K562 (cell line): ENCODE measurements around the gene MYG1. TPM values are rescaled to one million over a fixed set of nuclear protein-coding genes. Genes with fewer than 3 reads are reported as not detected.

ENCODE experiments used
- ARID2 ChIP-seq: fragments of 450-650 bp; IDR thresholded peaks from 2 replicates; pipeline ENCODE4 v1.6.1; 2017; ENCODE audit warnings: antibody characterized with exemption, mild to moderate bottlenecking
- ATF3 ChIP-seq, 2 experiments: fragments of 450-650 bp in 1 of 2; sonication (generic) in 1 of 2; formaldehyde crosslinking in 1 of 2; IDR thresholded peaks in 1 of 2; conservative IDR thresholded peaks in 1 of 2; 2 replicates each; pipeline versions ENCODE4 v1.6.1 to v1.8.1; 2016 to 2023; ENCODE audit warnings: mild to moderate bottlenecking in 2 of 2, moderate library complexity in 2 of 2, inconsistent platforms in 1 of 2, missing genetic modification reagents in 1 of 2
- FOXP4 ChIP-seq: sonication (generic); formaldehyde crosslinking; IDR thresholded peaks from 2 replicates; pipeline ENCODE4 v1.8.0; 2022; ENCODE audit warnings: mild to moderate bottlenecking, missing genetic modification reagents, borderline replicate concordance
- IRF2 ChIP-seq: sonication (generic); formaldehyde crosslinking; IDR thresholded peaks from 2 replicates; pipeline ENCODE4 v1.8.1; 2022; ENCODE audit warnings: mild to moderate bottlenecking, missing genetic modification reagents
- KDM4B ChIP-seq, 2 experiments: fragments of 450-650 bp in 1 of 2; sonication (generic) in 1 of 2; IDR thresholded peaks; 2 replicates each; pipeline ENCODE4 v1.6.1; 2016 to 2017; ENCODE audit warnings: borderline replicate concordance in 2 of 2, antibody characterized with exemption in 1 of 2, low read depth in 1 of 2, mild to moderate bottlenecking in 1 of 2
- LEF1 ChIP-seq: fragments of 450-650 bp; IDR thresholded peaks from 2 replicates; pipeline ENCODE4 v1.6.1; 2016; ENCODE audit warnings: mild to moderate bottlenecking
- MAFF ChIP-seq: IDR thresholded peaks from 2 replicates; pipeline ENCODE4 v1.6.1; 2012; ENCODE audit warnings: low read length, improper control_type of control experiment
- MAX ChIP-seq: sonication (generic); formaldehyde crosslinking; IDR thresholded peaks from 2 replicates; pipeline ENCODE4 v1.9.0; 2022; ENCODE audit warnings: mild to moderate bottlenecking, missing genetic modification reagents
- MITF ChIP-seq: IDR thresholded peaks from 2 replicates; pipeline ENCODE4 v1.6.1; 2014; ENCODE audit warnings: antibody characterized with exemption
- NFXL1 ChIP-seq: fragments of 450-650 bp; formaldehyde crosslinking; IDR thresholded peaks from 2 replicates; pipeline ENCODE4 v1.4.0; 2021; ENCODE audit warnings: mild to moderate bottlenecking
- PML ChIP-seq: IDR thresholded peaks from 2 replicates; pipeline ENCODE4 v1.6.1; 2012; ENCODE audit warnings: low read length, inconsistent platforms
- POLR2B ChIP-seq: fragments of 450-650 bp; IDR thresholded peaks from 2 replicates; pipeline ENCODE4 v1.6.1; 2018; ENCODE audit warnings: low read depth; ENCODE audit not compliant: partially characterized antibody
- PTRF ChIP-seq: fragments of 450-650 bp; IDR thresholded peaks from 2 replicates; pipeline ENCODE4 v1.6.1; 2016; ENCODE audit warnings: mild to moderate bottlenecking, missing genetic modification characterization, missing compliant biosample characterization
- RAD51 ChIP-seq: fragments of 450-650 bp; IDR thresholded peaks from 2 replicates; pipeline ENCODE4 v1.7.1; 2016; ENCODE audit warnings: low read depth, mild to moderate bottlenecking, borderline replicate concordance
- RFX7 ChIP-seq: fragments of 250-450 bp; sonication (Bioruptor Pico); IDR thresholded peaks from 2 replicates; pipeline ENCODE4 v1.5.1; 2021; ENCODE audit warnings: mild to moderate bottlenecking
- STAG1 ChIP-seq: sonication (generic); formaldehyde crosslinking; IDR thresholded peaks from 2 replicates; pipeline ENCODE4 v1.5.0; 2020; ENCODE audit warnings: missing genetic modification reagents, borderline replicate concordance
- TCFL5 ChIP-seq: fragments of 250-450 bp; sonication (Bioruptor Pico); conservative IDR thresholded peaks from 2 replicates; pipeline ENCODE4 v1.6.1; 2021; ENCODE audit warnings: mild to moderate bottlenecking, moderate library complexity, matching md5 sums
- TEAD4 ChIP-seq, 2 experiments: sonication (generic) in 1 of 2; formaldehyde crosslinking in 1 of 2; IDR thresholded peaks; 2 replicates each; pipeline versions ENCODE4 v1.6.1 to v1.8.0; 2012 to 2022; ENCODE audit warnings: borderline replicate concordance in 1 of 2, inconsistent platforms in 1 of 2, low read length in 1 of 2, mild to moderate bottlenecking in 1 of 2, missing genetic modification reagents in 1 of 2
- TRIM28 ChIP-seq: fragments of 450-650 bp; IDR thresholded peaks from 2 replicates; pipeline ENCODE4 v1.6.1; 2017
- ZC3H8 ChIP-seq: fragments of 450-650 bp; IDR thresholded peaks from 2 replicates; pipeline ENCODE4 v1.6.1; 2017
- ZFX ChIP-seq: sonication (generic); formaldehyde crosslinking; IDR thresholded peaks from 2 replicates; pipeline ENCODE4 v1.8.0; 2022; ENCODE audit warnings: mild to moderate bottlenecking, missing genetic modification reagents, moderate library complexity
- ZNF232 ChIP-seq: sonication (generic); formaldehyde crosslinking; IDR thresholded peaks from 2 replicates; pipeline ENCODE4 v1.8.0; 2022; ENCODE audit warnings: mild to moderate bottlenecking, missing genetic modification reagents
- ZNF444 ChIP-seq: fragments of 250-450 bp; sonication (Bioruptor Pico); IDR thresholded peaks from 2 replicates; pipeline ENCODE4 v1.4.0; 2020; ENCODE audit warnings: mild to moderate bottlenecking, moderate library complexity
- ZNF668 ChIP-seq: fragments of 250-450 bp; sonication (Bioruptor Pico); IDR thresholded peaks from 2 replicates; pipeline ENCODE4 v1.8.0; 2022; ENCODE audit warnings: mild to moderate bottlenecking, inconsistent platforms
- ZNF764 ChIP-seq: fragments of 250-450 bp; sonication (Bioruptor Pico); IDR thresholded peaks from 2 replicates; pipeline ENCODE4 v1.4.0; 2020; ENCODE audit warnings: low read depth, mild to moderate bottlenecking, moderate library complexity
- ZZZ3 ChIP-seq: fragments of 450-650 bp; IDR thresholded peaks from 2 replicates; pipeline ENCODE4 v1.6.1; 2016; ENCODE audit warnings: antibody characterized with exemption, mild to moderate bottlenecking, moderate library complexity
- polyA plus RNA-seq, 8 experiments: library from polyadenylated mRNA; depleted of rRNA in 4 of 8; stranded (reverse) in 5 of 8; unstranded in 3 of 8; fragments of >200 nt; fragmentation: Nextera tagmentation in 2 of 8; fragmentation: Illumina TruSeq in 1 of 8; extraction: Ambion mirVana in 2 of 8; extraction: Trizol in 1 of 8; gene quantifications; 2 replicates each; pipeline versions ENCODE4 v1.2.1 to v1.2.3, GENCODE V29; 2011 to 2014; ENCODE audit warnings: inconsistent platforms in 1 of 8, missing spikeins in 1 of 8
- total RNA-seq, 7 experiments: library from RNA; depleted of rRNA in 6 of 7; stranded (reverse); fragments of >200 nt in 6 of 7; fragmentation: Illumina TruSeq in 2 of 7; extraction: Trizol in 2 of 7; gene quantifications; 2 replicates each; pipeline versions ENCODE4 v1.2.1 to v1.2.3, GENCODE V29; 2011 to 2021; ENCODE audit warnings: low replicate concordance in 1 of 7

Gene MYG1
- total and polyA plus RNA-seq, 9 of the 15 experiments (the other 6 are each of a cell fraction or from before 2014, with no cell fraction given) = 0.45 to 5.6 (median 2.1) TPM

GRCh38 chr12:53299454-53300180 is at the start of gene MYG1 (continued):
- TF ChIP-seq ZC3H8 = no peak
- no peak for TF ChIP-seq RAD51
- TF ChIP-seq POLR2B = no peak
- peak; percentile 39 for TF ChIP-seq ZFX (CRISPR knock-in tag)
- no peak for TF ChIP-seq LEF1
- TF ChIP-seq MITF = no peak
- TF ChIP-seq TRIM28 = no peak
- TF ChIP-seq NFXL1 (CRISPR knock-in tag) = no peak
- 0 out of 2 replicates have a peak, but pooled peaks have one; percentile 17 for TF ChIP-seq STAG1 (CRISPR knock-in tag)
- TF ChIP-seq ZNF764 = no peak
- no peak for TF ChIP-seq KDM4B (IDR thresholded peaks at IDR 0.05; ENCODE audit: borderline replicate concordance in 2 of 2, low read depth in 1 of 2)
- peak; percentile 6; the same call in 1 of the 2 replicates for TF ChIP-seq ATF3 (IDR thresholded peaks at IDR 0.05)
- TF ChIP-seq ATF3 (CRISPR knock-in tag; conservative IDR thresholded peaks at IDR 0.05) = no peak
- TF ChIP-seq PTRF (tag) = no peak
- TF ChIP-seq FOXP4 (CRISPR knock-in tag) = no peak
- TF ChIP-seq MAX (CRISPR knock-in tag) = peak; percentile 45; the same call in 1 of the 2 replicates
- no peak for TF ChIP-seq TCFL5 (CRISPR knock-in tag)
- no peak for TF ChIP-seq ZNF444 (CRISPR knock-in tag)
- TF ChIP-seq PML = no peak
- TF ChIP-seq TEAD4 (IDR thresholded peaks at IDR 0.05; ENCODE audit: low read length) = no peak
- no peak for TF ChIP-seq TEAD4 (CRISPR knock-in tag; IDR thresholded peaks at IDR 0.05; ENCODE audit: borderline replicate concordance)
- no peak for TF ChIP-seq ARID2
- TF ChIP-seq MAFF = no peak
- no peak for TF ChIP-seq RFX7 (CRISPR knock-in tag)
- TF ChIP-seq ZNF668 (CRISPR knock-in tag) = no peak
- no peak for TF ChIP-seq ZZZ3
- TF ChIP-seq IRF2 (CRISPR knock-in tag) = no peak
- no peak for TF ChIP-seq ZNF232
